Esophagus muscularis mucosa (tissue), 3 donors: Measurements from ENCODE around the gene PSMA5.

ENCODE experiments used
- CTCF ChIP-seq, 3 experiments: fragments of 200-600 bp in 2 of 3; fragments of 450-650 bp in 1 of 3; sonication (generic) in 2 of 3; IDR thresholded peaks; one replicate each; pipeline ENCODE4 v1.5.1; 2017 to 2019; ENCODE audit warnings: antibody characterized with exemption in 3 of 3, mild to moderate bottlenecking in 2 of 3, moderate library complexity in 1 of 3
- POLR2A ChIP-seq: fragments of 450-650 bp; IDR thresholded peaks from one replicate; pipeline ENCODE4 v1.6.1; 2017; ENCODE audit warnings: antibody characterized with exemption, moderate library complexity, mild to moderate bottlenecking, low read depth

GRCh38 chr1:109427171-109427467 is 871 bp upstream of the PSMA5 start:
- TF ChIP-seq CTCF (IDR thresholded peaks at IDR 0.05) = no peak
- TF ChIP-seq POLR2A = no peak
